A673 (cell line): ENCODE data around the gene THAP11.

Experiments
- CTCF ChIP-seq: fragments of 300-800, 200-600 bp; sonication (generic); conservative IDR thresholded peaks from 2 replicates; pipeline ENCODE4 v1.5.1; 2017; ENCODE audit warnings: low read depth, mild to moderate bottlenecking, antibody characterized with exemption, low read length, moderate library complexity, mixed read lengths
- EZH2 ChIP-seq: fragments of 200-600 bp; sonication (generic); IDR thresholded peaks from 2 replicates; pipeline ENCODE4 v1.6.1; 2017; ENCODE audit warnings: borderline replicate concordance, low read depth, mild to moderate bottlenecking, mixed read lengths, antibody characterized with exemption, low read length; ENCODE audit not compliant: poor library complexity, severe bottlenecking

GRCh38 chr16:67848118-67848517, 6.0 kb downstream of the THAP11 start:
- TF ChIP-seq CTCF (no peak), EZH2 (no peak)
